ENCODE data around the gene ICE1.

DNA sequence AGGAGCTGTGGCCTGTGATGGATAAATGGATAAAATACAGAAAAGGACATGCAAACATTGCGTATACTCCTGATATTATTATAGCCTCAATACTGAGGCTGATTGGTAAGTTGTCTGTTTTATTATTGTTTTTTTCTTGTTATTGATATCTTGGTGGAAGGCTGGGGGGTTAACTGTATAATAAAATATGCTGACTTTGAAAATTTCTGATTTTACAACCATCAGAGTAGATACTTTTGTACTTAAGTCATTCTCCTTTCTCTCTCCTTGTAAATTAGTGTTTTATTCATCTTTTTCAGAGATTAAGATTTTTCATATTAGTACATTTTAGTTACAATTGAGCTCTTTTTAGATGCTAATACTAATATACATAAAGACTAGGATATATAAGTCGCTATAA lies 53.5 kb downstream of the ICE1 start:
- TF ChIP-seq, protein P1, sequence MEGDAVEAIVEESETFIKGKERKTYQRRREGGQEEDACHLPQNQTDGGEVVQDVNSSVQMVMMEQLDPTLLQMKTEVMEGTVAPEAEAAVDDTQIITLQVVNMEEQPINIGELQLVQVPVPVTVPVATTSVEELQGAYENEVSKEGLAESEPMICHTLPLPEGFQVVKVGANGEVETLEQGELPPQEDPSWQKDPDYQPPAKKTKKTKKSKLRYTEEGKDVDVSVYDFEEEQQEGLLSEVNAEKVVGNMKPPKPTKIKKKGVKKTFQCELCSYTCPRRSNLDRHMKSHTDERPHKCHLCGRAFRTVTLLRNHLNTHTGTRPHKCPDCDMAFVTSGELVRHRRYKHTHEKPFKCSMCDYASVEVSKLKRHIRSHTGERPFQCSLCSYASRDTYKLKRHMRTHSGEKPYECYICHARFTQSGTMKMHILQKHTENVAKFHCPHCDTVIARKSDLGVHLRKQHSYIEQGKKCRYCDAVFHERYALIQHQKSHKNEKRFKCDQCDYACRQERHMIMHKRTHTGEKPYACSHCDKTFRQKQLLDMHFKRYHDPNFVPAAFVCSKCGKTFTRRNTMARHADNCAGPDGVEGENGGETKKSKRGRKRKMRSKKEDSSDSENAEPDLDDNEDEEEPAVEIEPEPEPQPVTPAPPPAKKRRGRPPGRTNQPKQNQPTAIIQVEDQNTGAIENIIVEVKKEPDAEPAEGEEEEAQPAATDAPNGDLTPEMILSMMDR (IDR thresholded peaks at IDR 0.05) = no peak
- no peak for TF ChIP-seq POLR2A (IDR thresholded peaks at IDR 0.05)

Measured in testis (tissue), 2 donors.